BLaER1 (cell line): ENCODE results near the gene PBX1.
"Not testable (repeated sequence)": the region's sequence is repeated elsewhere in the genome, so short reads cannot be mapped to it uniquely, and the experiment has no call there.

Experiments used
- H3K27ac ChIP-seq: shearing (Covaris generic); formaldehyde crosslinking; 2 replicates; pipeline ENCODE4 v1.8.1; 2022
- H3K27me3 ChIP-seq: shearing (Covaris generic); formaldehyde crosslinking; 2 replicates; pipeline ENCODE4 v1.8.1; 2022
- H3K36me3 ChIP-seq: shearing (Covaris generic); formaldehyde crosslinking; 2 replicates; pipeline ENCODE4 v1.8.1; 2022
- H3K4me1 ChIP-seq: shearing (Covaris generic); formaldehyde crosslinking; 2 replicates; pipeline ENCODE4 v1.8.1; 2022
- H3K4me2 ChIP-seq: shearing (Covaris generic); formaldehyde crosslinking; 2 replicates; pipeline ENCODE4 v1.8.1; 2022
- H3K4me3 ChIP-seq: shearing (Covaris generic); formaldehyde crosslinking; 2 replicates; pipeline ENCODE4 v1.8.1; 2022
- H3K9ac ChIP-seq: shearing (Covaris generic); formaldehyde crosslinking; 2 replicates; pipeline ENCODE4 v1.8.1; 2022
- H3K9me3 ChIP-seq: shearing (Covaris generic); formaldehyde crosslinking; 2 replicates; pipeline ENCODE4 v1.8.1; 2022
- H4K20me1 ChIP-seq: shearing (Covaris generic); formaldehyde crosslinking; 2 replicates; pipeline ENCODE4 v1.8.1; 2022
- Cebpa-rat ChIP-seq: shearing (Covaris generic); IDR thresholded peaks from 2 replicates; pipeline ENCODE4 v1.8.1; 2022

PBX1 gene

DNA sequence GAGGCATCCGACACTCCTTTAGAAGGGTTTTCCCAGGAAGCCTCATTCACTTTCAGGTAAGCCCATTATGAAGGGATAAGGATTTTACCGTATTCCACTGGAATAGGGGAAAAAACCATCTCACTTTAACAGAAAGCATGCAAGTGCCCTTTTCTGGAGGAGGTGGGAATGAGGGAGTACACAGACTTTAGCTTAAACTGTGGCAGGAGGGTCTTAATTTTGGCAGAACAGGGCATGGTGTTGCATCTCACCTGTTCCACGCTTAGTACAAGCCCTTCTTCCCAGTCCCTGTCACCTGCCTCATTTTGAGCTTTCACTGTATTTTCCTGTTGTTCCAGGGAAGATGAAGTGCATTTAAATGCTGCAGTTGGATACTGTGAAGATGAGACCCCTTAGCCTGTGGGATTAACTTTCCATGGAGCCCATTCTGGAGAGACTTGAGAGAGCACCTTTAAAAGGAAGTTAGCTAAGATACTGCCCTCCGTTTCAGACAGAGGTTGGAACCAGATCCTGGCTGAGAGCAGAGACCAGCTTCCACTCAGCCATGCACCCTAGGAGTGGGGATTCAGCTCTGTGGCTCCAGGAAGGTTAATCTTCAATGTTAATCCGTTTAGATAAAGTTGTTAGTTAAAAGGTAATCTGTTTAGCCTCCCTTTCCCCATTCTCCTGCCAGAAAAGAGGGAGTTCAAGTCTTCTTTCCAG, 42.6 kb downstream of the PBX1 start:
- Histone ChIP-seq H3K9me3 (no peaks in the 10 kb centered on the region), H3K27ac (no peak overlapping the region), H4K20me1 (no peaks in the 10 kb centered on the region), H3K4me1 (no peaks in the 10 kb centered on the region), H3K9ac (no peak overlapping the region), H3K27me3 (no peaks in the 10 kb centered on the region), H3K36me3 (no peaks in the 10 kb centered on the region), H3K4me2 (no peak overlapping the region), H3K4me3 (no peak overlapping the region)
- no peak for TF ChIP-seq Cebpa-rat

DNA sequence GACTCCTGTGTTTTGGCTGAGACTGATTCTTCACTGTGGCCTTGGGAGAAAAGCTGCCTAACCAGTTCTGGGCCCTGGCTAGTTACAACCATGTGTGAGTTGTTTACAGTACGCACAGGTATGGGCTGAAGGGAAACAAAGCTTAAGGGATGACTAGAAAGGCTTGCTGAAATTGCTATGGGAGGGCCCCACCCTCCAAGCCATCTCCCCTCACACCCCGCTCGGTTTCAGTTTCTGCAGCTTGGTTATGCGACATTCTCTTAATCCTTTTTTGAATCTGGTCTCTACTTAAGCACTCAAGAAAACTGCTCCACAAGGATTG, 43.1 kb downstream of the PBX1 start:
- no peaks in the 10 kb centered on the region for H3K27me3 ChIP-seq
- no peak for TF ChIP-seq Cebpa-rat
- H4K20me1 ChIP-seq: no peaks in the 10 kb centered on the region
- H3K27ac ChIP-seq: no peak overlapping the region
- H3K9me3 ChIP-seq: no peaks in the 10 kb centered on the region
- H3K9ac ChIP-seq: no peak overlapping the region
- H3K4me2 ChIP-seq: no peak overlapping the region
- H3K4me1 ChIP-seq: no peaks in the 10 kb centered on the region
- H3K4me3 ChIP-seq: no peak overlapping the region
- no peaks in the 10 kb centered on the region for H3K36me3 ChIP-seq

DNA sequence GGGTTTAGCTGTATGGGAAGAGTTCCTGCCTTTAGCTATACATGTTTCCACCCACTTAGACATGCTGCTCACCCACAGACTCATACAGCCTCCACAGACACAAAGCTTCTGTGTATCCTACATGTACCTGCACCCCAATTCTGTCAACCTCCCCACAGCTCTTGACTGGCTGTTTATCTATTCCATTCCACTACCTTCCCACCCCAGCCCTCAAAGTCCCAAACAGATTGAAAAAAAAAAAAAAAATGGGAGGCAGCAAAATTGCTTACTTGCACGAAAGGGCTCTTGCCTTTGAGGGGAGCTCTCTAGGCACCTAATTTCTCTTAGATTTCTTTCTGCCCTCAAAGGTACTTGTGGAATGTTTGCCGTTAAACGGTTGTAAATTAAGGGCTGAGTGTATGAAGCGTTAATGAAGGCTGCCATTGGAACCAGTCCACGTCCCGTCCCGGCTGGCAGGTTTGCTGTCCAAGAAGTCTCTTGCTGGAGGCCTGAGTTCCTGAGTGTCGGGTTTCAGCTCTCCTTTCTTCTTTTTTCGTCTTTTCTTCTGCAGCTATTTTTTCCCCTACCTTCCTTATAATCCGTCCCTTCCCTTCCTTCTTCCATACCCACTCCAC, 43.6 kb downstream of the PBX1 start:
- H3K27ac ChIP-seq: no peak overlapping the region
- H4K20me1 ChIP-seq: no peaks in the 10 kb centered on the region
- no peaks in the 10 kb centered on the region for H3K27me3 ChIP-seq
- H3K36me3 ChIP-seq: no peaks in the 10 kb centered on the region
- no peak overlapping the region for H3K4me3 ChIP-seq
- TF ChIP-seq Cebpa-rat: no peak
- H3K4me1 ChIP-seq: no peaks in the 10 kb centered on the region
- H3K9me3 ChIP-seq: no peaks in the 10 kb centered on the region
- H3K9ac ChIP-seq: no peak overlapping the region
- no peak overlapping the region; the same call in 1 of the 2 replicates for H3K4me2 ChIP-seq

DNA sequence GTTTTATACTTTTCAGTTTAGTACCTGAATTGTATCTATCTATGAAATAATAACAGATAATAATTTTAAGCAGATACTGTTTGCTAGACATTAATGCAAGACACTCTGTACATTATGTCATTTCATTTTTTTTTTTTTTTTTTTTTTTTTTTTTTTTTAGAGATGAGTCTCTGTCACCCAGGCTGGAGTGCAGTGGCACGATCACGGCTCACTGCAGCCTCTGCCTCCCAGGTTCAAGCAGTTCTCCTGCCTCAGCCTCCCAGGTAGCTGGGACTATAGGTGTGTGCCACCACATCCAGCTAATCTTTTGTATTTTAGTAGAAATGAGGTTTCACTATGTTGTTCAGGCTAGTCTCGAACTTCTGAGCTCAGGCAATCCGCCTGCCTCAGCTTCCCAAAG, 44.8 kb downstream of the PBX1 start:
- not testable (repeated sequence) for H3K4me2 ChIP-seq, H3K4me1 ChIP-seq, H3K9ac ChIP-seq, H3K36me3 ChIP-seq, H3K4me3 ChIP-seq, H3K27me3 ChIP-seq, H3K9me3 ChIP-seq, H3K27ac ChIP-seq, H4K20me1 ChIP-seq

DNA sequence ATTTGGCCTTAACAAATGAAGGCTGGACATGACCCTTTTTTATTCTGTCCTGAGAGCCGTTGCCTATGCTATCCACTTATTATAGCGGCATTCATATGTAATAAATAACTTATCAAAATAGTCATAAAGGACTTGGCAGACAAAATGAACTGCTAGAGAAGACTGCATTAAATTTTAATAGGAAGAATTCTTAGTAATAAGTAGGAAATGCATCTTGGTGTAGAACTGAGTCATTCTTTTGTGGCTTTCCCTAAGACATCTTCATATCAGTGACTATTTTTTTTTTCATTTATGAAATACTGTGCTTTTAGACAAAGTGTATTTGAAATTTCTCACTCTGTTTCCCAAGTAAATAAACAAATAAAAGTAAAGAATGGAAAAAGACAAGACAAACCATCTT, 45.6 kb downstream of the PBX1 start:
- Histone ChIP-seq H3K36me3 (no peaks in the 10 kb centered on the region), H3K4me2 (no peak overlapping the region), H3K27ac (no peak overlapping the region), H3K9me3 (no peaks in the 10 kb centered on the region), H3K4me1 (peaks cover 11% of the 10 kb centered on the region), H3K9ac (no peak overlapping the region), H3K27me3 (no peaks in the 10 kb centered on the region), H4K20me1 (no peaks in the 10 kb centered on the region), H3K4me3 (no peak overlapping the region)
- no peak for TF ChIP-seq Cebpa-rat

DNA sequence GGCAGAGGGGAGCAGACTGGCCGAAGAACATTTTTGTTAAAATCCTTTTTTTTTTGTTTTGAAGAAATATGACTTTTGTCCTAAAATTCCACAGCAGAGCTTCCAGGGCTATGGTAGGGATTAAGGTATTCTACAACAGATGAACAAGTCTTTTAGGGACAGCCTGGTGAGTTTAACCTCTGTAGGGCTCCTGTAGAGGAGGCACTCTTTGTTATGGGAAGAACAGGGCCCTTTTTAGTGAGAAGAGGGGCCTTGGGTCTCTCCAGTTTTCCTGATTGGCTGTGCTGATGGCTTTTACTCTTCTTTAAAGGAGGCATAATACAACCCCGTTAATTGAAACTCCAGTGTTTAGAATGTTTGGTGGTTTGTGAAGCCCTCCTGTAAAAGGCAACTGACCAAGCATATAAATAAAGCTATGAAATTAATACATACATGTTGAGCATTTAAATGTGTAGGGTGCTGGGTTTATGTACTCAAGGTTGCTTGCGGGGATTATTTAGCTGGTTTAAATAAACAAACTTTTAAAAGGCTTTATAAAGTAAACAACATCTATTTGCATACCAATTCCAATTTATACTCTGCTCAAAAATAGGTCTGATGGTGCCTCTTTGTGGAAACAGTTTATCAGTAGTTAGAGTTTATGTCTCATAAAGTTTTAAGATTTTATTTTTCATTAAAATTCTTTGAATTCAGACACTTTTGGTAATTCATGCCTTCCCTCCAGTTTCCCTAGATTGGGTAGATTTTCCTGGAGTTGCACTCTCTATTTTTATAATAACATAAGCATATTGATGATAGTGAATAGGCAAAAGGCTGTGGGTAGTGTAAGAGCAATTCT, 46.5 kb downstream of the PBX1 start:
- no peak for TF ChIP-seq Cebpa-rat

DNA sequence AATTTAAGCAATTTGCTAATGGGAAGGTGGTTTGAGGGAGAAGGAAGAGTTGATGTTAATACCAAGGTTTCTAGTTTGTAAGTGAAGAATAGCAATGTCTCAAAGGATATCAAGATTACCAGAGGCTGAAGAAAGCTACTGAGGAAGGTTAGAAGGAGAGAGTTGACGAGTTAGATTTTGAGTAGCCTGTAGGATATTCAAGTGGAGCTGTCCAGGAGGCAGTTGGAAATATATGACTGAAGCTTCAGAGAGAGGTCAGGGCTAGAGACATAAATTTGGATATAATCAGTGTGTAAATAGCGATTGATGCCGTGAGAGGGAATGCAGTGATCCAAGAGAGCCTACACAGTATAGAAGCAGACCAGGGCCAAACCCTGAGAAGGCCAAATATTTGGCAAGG, 48.4 kb downstream of the PBX1 start:
- H4K20me1 ChIP-seq: no peaks in the 10 kb centered on the region
- peaks cover 11% of the 10 kb centered on the region for H3K4me1 ChIP-seq
- no peak overlapping the region for H3K9ac ChIP-seq
- no peak overlapping the region for H3K4me3 ChIP-seq
- H3K36me3 ChIP-seq: no peaks in the 10 kb centered on the region
- H3K9me3 ChIP-seq: no peaks in the 10 kb centered on the region
- no peak overlapping the region for H3K27ac ChIP-seq
- H3K27me3 ChIP-seq: no peaks in the 10 kb centered on the region
- H3K4me2 ChIP-seq: no peak overlapping the region
- TF ChIP-seq Cebpa-rat: no peak

More for the DNA sequence above, 46.5 kb downstream of the PBX1 start:
- no peaks in the 10 kb centered on the region for H3K9me3 ChIP-seq
- H3K27ac ChIP-seq: no peak overlapping the region
- H4K20me1 ChIP-seq: no peaks in the 10 kb centered on the region
- H3K4me3 ChIP-seq: no peak overlapping the region
- H3K36me3 ChIP-seq: no peaks in the 10 kb centered on the region
- H3K9ac ChIP-seq: no peak overlapping the region
- H3K4me2 ChIP-seq: no peak overlapping the region
- H3K4me1 ChIP-seq: peaks cover 11% of the 10 kb centered on the region
- H3K27me3 ChIP-seq: no peaks in the 10 kb centered on the region

DNA sequence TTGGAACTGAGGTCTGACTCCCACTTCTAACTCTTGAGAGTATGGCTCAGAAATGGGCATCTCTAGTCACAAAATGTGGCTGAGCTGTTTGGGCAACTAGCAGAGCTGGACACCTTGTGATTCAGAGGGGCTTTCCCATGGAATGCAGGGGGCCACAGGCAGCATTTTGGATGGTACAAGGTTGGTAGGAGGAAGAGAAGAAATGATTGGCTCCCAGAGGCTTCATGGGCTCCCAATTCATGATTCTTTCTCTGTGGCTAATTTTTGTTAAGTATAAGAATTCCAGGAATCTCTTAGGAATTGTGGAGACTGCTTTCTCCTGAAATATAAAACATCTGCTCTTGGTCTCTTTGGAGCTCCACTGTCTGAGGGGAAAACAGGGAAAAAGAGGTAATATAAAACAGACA, 49.7 kb downstream of the PBX1 start:
- Histone ChIP-seq H3K4me1 (peaks cover 11% of the 10 kb centered on the region), H3K4me3 (no peak overlapping the region), H3K9me3 (no peaks in the 10 kb centered on the region), H3K36me3 (no peaks in the 10 kb centered on the region), H3K27me3 (no peaks in the 10 kb centered on the region), H3K9ac (no peak overlapping the region), H4K20me1 (no peaks in the 10 kb centered on the region), H3K27ac (no peak overlapping the region), H3K4me2 (peak overlapping the region; percentile 15; the same call in 1 of the 2 replicates)
- TF ChIP-seq Cebpa-rat: no peak

DNA sequence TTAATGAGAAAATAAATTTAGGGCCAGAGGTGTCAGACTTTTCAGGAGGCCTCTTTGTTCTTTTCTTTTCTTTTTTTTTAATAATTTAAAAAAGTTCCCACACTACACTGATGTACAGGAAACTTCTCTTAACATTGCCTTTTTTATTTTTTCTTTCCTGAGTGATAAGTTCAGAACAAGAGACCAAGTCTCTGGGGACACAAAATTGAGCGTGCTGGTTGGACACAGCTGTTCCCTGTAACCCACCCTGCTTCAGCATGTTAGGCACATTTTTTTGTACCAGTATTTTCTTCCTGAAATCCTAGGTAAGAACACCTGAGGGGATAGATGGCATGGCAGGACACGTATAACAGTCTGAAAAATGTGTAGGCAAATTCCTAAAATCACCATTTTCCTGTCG, 50.1 kb downstream of the PBX1 start:
- H3K36me3 ChIP-seq: no peaks in the 10 kb centered on the region
- no peak for TF ChIP-seq Cebpa-rat
- no peaks in the 10 kb centered on the region for H3K9me3 ChIP-seq
- no peak overlapping the region for H3K4me3 ChIP-seq
- no peak overlapping the region for H3K9ac ChIP-seq
- H3K4me1 ChIP-seq: peaks cover 11% of the 10 kb centered on the region
- H3K27ac ChIP-seq: no peak overlapping the region
- H4K20me1 ChIP-seq: no peaks in the 10 kb centered on the region
- H3K27me3 ChIP-seq: no peaks in the 10 kb centered on the region
- H3K4me2 ChIP-seq: peak overlapping the region; percentile 15; the same call in 1 of the 2 replicates

DNA sequence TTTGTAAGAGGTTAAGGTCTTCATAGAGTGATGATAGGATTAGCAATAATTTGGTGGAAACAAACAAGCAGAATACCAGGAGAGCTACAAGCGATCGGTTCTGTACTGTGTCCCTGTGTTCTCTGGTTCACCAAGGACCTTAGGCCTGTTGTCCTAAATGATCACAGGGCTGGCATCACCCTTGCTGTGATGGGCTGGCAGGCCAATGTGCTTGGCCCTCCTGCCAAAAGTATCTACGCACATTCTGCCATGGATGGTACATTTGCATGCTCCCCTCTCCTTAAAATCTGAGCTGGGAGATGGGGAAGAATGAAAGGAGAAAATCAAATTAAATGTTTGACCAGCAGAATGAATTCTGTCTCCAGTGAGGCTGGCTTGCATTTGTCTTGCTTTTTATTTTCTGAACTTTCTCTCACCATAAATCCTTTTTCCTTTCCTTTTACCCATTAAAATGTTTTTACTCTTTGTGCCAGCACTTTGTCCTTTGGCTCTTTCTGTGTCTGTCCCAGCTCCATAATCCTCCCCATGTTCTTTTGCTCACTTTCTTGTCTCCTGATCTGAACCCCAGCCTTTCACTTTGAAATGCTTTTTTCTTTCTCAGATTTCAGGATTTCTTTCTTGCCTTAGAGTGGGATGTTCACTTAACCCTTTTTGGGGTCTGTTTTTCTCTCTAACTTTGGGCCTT, 51.7 kb downstream of the PBX1 start:
- no peak overlapping the region for H3K27ac ChIP-seq
- H4K20me1 ChIP-seq: no peaks in the 10 kb centered on the region
- no peaks in the 10 kb centered on the region for H3K9me3 ChIP-seq
- H3K4me2 ChIP-seq: no peak overlapping the region
- H3K9ac ChIP-seq: no peak overlapping the region
- no peak overlapping the region for H3K4me3 ChIP-seq
- no peak for TF ChIP-seq Cebpa-rat
- peaks cover 11% of the 10 kb centered on the region for H3K4me1 ChIP-seq
- no peaks in the 10 kb centered on the region for H3K27me3 ChIP-seq
- no peaks in the 10 kb centered on the region for H3K36me3 ChIP-seq
